Sigmoid colon (tissue), 4 donors: ENCODE data around the gene UBTD1.

Experiments
- CTCF ChIP-seq, 4 experiments: fragments of 450-650 bp in 3 of 4; fragments of 200-600 bp in 1 of 4; IDR thresholded peaks; one replicate each; pipeline ENCODE4 v1.5.1; 2016 to 2019; ENCODE audit warnings: antibody characterized with exemption in 4 of 4, mild to moderate bottlenecking in 3 of 4, moderate library complexity in 2 of 4
- EP300 ChIP-seq, 4 donors: sonication (generic); formaldehyde crosslinking; IDR thresholded peaks; one replicate each; pipeline ENCODE4 v1.6.1; 2017; ENCODE audit warnings: antibody characterized with exemption in 4 of 4
- POLR2A ChIP-seq, 2 donors: fragments of 450-650 bp; IDR thresholded peaks; one replicate each; pipeline ENCODE4 v1.6.1; 2016; ENCODE audit warnings: antibody characterized with exemption in 2 of 2, mild to moderate bottlenecking in 2 of 2, moderate library complexity in 2 of 2
- POLR2AphosphoS5 ChIP-seq, 4 donors: sonication (generic); formaldehyde crosslinking; IDR thresholded peaks; one replicate each; pipeline ENCODE4 v1.6.1; 2017; ENCODE audit warnings: antibody characterized with exemption in 4 of 4

- TF ChIP-seq CTCF (IDR thresholded peaks at IDR 0.05), result no peak
- TF ChIP-seq POLR2A (IDR thresholded peaks at IDR 0.05), result no peak
- no peak for TF ChIP-seq POLR2AphosphoS5 (IDR thresholded peaks at IDR 0.05)
- TF ChIP-seq EP300 (IDR thresholded peaks at IDR 0.05), result no peak
These were observed 72.2 kb downstream of the UBTD1 start for GRCh38 chr10:97570789-97571471.
